GM18861 (cell line): ENCODE measurements around the gene RRAGB.
"Not testable (repeated sequence)": the region's sequence is repeated elsewhere in the genome, so short reads cannot be mapped to it uniquely, and the experiment has no call there.

Experiments
- ATAC-seq: cut with Tn5 transposase; IDR thresholded peaks from one replicate; pipeline ENCODE4 v1.9.1; 2021; ENCODE audit not compliant: unreplicated experiment

The RRAGB gene

DNA sequence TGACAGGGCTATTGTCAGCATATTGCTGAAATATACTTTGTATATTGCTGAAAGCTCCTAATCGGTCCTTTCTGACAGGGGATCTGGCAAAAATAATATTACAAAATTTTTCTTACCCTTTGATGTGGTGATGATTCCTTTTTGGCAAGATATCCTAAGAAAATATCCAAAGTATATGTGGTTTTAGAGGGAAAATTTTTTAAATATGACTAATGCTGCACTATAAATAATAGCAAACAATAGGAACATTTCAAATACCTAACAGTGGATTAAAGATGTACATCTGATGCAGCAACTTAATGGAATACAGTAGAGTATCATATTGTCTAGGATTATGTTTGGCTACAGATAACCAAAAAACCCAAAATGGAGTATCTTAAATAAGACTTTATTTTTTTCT lies 49.6 kb downstream of the RRAGB start:
- ATAC-seq: no peak

DNA sequence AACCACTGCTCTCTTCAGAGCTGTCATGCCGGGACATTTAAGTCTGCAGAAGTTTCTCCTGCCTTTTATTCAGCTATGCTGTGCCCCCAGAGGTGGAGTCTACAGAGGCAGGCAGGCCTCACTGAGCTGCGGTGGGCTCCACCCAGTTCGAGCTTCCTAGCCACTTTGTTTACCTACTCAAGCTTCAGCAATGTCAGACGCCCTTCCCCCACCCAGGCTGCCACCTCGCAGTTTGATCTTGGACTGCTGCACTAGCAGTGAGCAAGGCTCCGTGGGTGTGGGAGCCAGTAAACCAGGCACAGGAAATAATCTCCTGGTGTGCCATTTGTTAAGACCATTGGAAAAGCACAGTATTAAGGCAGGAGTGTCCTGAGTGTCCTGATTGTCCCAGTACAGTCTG lies 56.9 kb downstream of the RRAGB start:
- ATAC-seq: not testable (repeated sequence)

DNA sequence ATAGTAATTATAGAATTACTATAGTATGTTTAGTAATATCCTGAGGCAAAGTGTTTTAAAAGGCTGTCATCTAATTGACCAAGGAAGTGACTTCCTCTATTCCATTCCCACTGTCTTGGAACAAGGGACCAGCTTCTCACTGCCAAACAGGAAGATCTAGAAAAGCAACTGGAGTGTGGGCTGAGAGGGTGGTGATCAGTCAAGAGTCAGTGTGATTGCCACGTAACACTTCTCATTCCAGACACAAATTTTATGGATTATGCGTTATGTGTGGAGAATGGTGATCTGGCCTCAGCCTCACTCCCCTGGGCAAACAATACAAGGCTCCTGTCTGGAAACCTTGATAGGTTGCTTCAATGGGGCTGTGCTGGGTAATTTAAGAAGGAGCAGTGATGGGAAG lies 60.0 kb downstream of the RRAGB start:
- no peak for ATAC-seq

DNA sequence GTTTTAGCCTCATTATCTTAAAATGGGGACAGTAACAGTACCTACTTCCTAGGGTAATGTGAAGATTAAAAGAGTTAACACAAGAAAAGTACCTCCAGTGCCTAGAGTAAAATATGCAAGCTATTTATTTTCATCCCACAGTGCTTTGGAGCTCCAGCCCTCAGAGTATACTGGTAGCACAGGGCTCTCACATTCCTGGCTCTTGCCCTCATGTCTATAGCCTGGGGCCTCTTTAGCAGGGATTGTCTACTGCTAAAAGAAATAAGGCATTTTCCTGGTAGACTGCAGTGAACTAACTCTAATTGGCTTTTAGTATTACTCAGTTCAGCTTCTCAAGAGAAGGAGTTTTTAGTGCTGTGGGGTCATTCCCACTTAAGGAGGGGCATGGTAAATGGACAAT lies 60.8 kb downstream of the RRAGB start:
- no peak for ATAC-seq

DNA sequence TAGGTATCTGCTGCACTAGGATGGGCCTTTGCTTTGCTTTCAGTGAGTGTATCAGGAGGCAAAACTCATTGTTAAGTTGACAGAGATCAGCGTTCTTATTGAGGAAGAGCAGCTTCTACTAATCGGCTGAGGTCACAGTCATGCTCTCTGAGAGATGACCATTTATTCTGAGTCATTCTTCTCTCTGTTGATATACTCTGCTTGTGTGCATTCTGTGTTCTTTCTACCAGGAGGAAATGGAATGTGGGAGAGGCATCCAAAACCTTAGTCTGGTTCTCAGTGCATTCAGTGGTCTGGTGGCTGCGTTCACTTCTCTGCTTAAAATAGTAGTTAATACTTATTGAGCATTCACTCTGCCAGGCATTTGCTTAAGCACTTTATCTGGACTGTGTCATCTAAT lies 66.2 kb downstream of the RRAGB start:
- no peak for ATAC-seq

DNA sequence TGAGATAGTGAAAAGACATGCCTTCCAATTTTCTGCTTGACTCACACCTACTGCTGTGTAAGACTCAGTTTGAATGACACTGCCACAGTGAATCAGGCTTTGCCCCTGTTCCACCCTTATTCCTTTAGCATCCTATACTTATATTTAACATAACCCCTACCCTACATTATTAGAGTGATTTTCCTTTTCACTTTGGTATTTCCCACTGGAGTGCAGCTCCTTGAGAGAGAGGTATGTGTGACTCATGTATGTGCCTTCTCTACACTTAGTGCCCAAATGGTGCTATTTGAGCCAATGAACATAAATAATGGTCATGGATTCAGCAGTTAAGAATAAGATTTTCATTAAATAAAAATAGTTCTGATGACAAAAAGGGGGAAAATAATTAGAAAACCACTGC lies 69.5 kb downstream of the RRAGB start:
- no peak for ATAC-seq

DNA sequence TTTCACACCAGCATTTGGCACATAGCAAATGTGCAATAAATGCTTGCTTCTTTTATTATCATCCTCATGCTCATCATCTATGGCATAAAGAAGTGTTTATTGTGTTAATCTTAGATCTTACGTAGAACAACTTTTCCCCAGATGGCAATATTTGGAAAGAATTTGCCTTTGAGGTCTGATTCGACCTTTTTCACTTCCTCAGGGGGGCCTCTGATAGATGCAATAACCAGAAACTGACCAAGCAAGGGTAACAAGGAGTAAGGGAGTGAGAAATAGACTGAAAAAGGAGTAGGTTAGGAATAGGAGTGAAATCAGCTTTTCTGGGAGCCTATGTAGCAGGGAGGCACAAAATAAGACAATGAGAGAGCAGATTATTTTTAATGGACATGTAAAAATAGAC lies 70.2 kb downstream of the RRAGB start:
- no peak for ATAC-seq

DNA sequence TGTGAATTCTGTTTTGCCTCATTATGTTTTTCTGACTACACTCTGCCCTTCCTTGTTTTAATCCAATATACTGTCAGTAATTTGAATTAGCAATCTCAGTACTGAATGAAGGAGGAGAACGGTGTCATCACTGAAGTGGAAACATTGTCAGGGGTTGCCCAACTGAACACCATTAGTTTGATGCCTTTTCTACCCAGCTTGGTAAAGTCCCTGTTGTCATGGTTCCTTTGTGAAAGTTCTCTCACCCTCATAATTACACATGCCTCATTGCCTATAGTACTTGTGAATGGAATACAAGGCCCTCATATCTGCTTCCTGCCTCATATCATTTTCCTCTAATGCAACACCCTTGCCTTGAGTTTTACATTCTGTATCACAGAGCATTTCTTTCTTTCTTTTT lies 76.9 kb downstream of the RRAGB start:
- peak; percentile 93 for ATAC-seq

DNA sequence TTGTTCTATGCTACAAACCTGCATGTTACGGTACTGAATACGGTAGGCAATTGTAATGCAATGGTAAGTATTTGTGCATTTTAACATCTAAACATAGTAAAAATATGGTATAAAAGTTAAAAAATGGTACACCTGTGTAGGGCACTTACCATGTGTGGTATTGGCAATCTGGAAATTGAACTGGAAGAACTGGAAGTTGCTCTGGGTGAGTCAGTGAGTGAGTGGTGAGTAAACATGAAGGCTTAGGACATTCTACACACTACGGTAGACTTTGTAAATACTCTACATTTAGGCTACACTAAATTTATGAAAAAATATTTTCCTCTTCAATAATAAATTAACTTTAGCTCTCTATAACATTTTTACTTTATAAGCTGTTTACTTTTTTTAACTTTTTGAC lies 78.9 kb downstream of the RRAGB start:
- ATAC-seq: no peak

DNA sequence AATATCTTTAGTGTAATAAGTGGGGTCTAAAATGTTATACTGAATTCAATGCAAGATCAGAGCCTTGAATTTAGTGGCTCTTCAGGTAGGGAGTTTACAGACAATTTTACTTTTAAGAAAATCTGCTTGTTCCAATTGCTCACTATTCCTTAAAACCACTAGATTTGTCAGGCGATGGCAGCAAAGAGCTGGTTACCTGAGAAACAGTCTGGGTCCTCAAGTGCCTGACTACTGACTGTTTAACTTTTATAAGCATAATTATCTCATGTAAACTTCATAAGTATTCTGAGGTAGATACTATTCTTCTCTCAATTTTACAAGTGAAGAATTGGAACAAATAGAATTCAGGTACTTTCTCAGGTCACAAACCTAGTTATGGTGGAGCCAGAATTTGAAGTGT lies 84.3 kb downstream of the RRAGB start:
- ATAC-seq: no peak
